ENCODE measurements around the gene ADGRL2. TPM values are rescaled to one million over a fixed set of nuclear protein-coding genes. Genes with fewer than 3 reads are reported as not detected.
"Not testable (repeated sequence)": the region's sequence is repeated elsewhere in the genome, so short reads cannot be mapped to it uniquely, and the experiment has no call there.

ADGRL2 gene
- total and polyA plus RNA-seq, 5 donors from 2014 or later, result not detected

DNA sequence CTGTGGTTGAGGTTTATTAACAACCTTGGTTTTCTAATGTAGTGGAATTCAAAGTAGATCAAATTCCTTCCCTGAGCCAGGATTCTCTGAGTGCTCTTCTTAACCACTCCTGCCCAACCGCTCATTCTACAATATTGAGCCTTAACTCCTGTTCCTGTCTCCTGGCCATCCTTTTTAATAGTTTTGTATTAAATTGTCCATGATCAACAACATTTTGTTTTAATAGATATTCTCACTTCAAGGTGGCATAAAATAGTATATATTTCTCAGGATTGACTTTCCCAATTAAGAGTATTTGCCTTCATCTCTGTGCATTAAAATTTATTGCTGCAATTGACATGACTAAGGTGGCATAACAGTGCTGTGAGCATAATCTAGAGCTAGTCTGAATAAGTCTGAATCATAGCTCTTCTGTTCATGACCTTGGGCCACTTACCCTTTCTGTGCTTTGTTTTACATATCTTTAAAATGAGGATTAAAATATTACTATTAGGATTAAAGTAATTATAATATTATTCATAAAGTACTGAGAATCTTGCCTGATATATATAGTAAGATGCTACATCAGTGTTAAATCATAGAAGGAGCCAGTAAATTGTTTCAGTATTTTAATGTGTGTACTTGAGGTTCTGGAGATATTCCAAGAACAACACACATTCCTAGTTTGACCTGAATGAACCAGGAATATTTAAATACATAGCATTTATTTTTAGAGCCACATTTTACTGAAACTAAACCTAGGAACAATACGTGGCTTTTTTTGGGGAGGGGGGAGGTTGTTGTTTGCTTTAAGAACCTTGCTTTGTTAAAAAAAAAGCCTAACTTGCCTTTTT is 76.4 kb downstream of the ADGRL2 start:
- no peak overlapping the region for H3K4me3 ChIP-seq (ENCODE audit: low read depth, low read length)
- H3K27ac ChIP-seq (ENCODE audit: insufficient read depth, low read length, poor library complexity, severe bottlenecking), result no peak overlapping the region
- no peaks in the 10 kb centered on the region for H3K4me1 Mint-ChIP-seq
- H3K4me1 ChIP-seq (ENCODE audit: control insufficient read depth, insufficient read depth, low read length, poor library complexity, severe bottlenecking), result no peaks in the 10 kb centered on the region
- peaks cover 0 to 9% (median 2%) of the 10 kb centered on the region in 7 donors for H3K9me3 Mint-ChIP-seq
- DNase-seq, result no peak
- H3K27me3 ChIP-seq (ENCODE audit: control insufficient read depth, insufficient read depth, low read length), result no peaks in the 10 kb centered on the region
- no peaks in the 10 kb centered on the region for H3K9me3 ChIP-seq (ENCODE audit: control insufficient read depth in 2 of 2, low read length in 2 of 2)
- no peak overlapping the region for H3K27ac Mint-ChIP-seq
- no peak overlapping the region for H3K4me3 Mint-ChIP-seq
- ATAC-seq (ENCODE audit: low read depth in 2 of 2), result no peak
- no peaks in the 10 kb centered on the region for H3K27me3 Mint-ChIP-seq
- H3K36me3 Mint-ChIP-seq, result no peaks in the 10 kb centered on the region
- no peaks in the 10 kb centered on the region for H3K36me3 ChIP-seq (ENCODE audit: control insufficient read depth, insufficient read depth, low read length)

DNA sequence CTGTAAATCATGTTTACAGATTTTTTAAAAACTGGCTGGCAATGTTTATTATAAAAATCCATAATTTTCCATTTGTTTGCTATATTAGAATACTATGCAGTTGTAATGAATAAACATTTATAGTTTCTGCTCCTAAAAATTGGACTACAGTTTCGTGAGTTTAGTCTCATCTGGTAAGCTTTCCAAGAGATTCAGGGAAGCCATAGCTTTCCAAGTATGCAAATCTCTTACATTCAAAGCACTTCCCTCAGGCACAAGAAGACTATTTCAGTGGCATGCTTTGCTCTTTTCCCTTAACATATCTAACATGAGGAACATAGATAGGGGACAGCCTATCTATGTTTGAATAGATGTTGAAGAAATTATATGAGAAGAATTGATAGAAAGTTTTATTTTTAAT is 77.2 kb downstream of the ADGRL2 start:
- Mint-ChIP-seq H3K9me3 (peaks cover 0 to 7% (median 2%) of the 10 kb centered on the region in 7 donors), H3K4me3 (no peak overlapping the region), H3K27ac (no peak overlapping the region), H3K4me1 (no peaks in the 10 kb centered on the region), H3K36me3 (no peaks in the 10 kb centered on the region), H3K27me3 (no peaks in the 10 kb centered on the region)
- no peak for ATAC-seq (ENCODE audit: low read depth in 2 of 2)
- Histone ChIP-seq H3K9me3 (ENCODE audit: control insufficient read depth in 2 of 2, low read length in 2 of 2) (no peaks in the 10 kb centered on the region), H3K36me3 (ENCODE audit: control insufficient read depth, insufficient read depth, low read length) (no peaks in the 10 kb centered on the region), H3K4me3 (ENCODE audit: low read depth, low read length) (no peak overlapping the region), H3K27me3 (ENCODE audit: control insufficient read depth, insufficient read depth, low read length) (no peaks in the 10 kb centered on the region), H3K27ac (ENCODE audit: insufficient read depth, low read length, poor library complexity, severe bottlenecking) (no peak overlapping the region), H3K4me1 (ENCODE audit: control insufficient read depth, insufficient read depth, low read length, poor library complexity, severe bottlenecking) (no peaks in the 10 kb centered on the region)
- DNase-seq, result no peak

DNA sequence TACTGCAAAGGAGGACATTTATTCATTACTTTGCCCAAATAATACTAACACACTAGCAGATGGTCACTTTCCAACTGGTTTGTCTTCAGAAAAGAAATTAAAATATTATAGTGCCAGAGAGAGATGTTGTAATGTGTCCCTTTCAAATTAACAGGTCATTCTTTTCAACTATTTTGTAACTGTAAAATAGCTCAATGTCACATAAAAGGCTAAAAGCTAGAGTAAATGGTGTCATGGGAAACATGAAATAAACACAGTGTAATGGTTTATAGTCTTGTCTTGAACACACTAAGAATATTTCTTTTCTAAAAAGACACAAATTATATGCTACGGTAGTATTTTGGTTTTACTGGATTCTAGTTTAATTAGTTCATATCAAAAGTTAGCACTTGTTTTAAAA is 77.8 kb downstream of the ADGRL2 start:
- Mint-ChIP-seq H3K9me3 (peaks cover 0 to 7% (median 2%) of the 10 kb centered on the region in 7 donors), H3K27me3 (no peaks in the 10 kb centered on the region), H3K4me3 (no peak overlapping the region), H3K4me1 (no peaks in the 10 kb centered on the region), H3K36me3 (no peaks in the 10 kb centered on the region), H3K27ac (no peak overlapping the region)
- no peaks in the 10 kb centered on the region for H3K27me3 ChIP-seq (ENCODE audit: control insufficient read depth, insufficient read depth, low read length)
- no peaks in the 10 kb centered on the region for H3K4me1 ChIP-seq (ENCODE audit: control insufficient read depth, insufficient read depth, low read length, poor library complexity, severe bottlenecking)
- ATAC-seq (ENCODE audit: low read depth in 2 of 2), result no peak
- H3K9me3 ChIP-seq (ENCODE audit: control insufficient read depth in 2 of 2, low read length in 2 of 2), result no peaks in the 10 kb centered on the region
- no peak overlapping the region for H3K27ac ChIP-seq (ENCODE audit: insufficient read depth, low read length, poor library complexity, severe bottlenecking)
- H3K36me3 ChIP-seq (ENCODE audit: control insufficient read depth, insufficient read depth, low read length), result no peaks in the 10 kb centered on the region
- no peak for DNase-seq
- no peak overlapping the region for H3K4me3 ChIP-seq (ENCODE audit: low read depth, low read length)

DNA sequence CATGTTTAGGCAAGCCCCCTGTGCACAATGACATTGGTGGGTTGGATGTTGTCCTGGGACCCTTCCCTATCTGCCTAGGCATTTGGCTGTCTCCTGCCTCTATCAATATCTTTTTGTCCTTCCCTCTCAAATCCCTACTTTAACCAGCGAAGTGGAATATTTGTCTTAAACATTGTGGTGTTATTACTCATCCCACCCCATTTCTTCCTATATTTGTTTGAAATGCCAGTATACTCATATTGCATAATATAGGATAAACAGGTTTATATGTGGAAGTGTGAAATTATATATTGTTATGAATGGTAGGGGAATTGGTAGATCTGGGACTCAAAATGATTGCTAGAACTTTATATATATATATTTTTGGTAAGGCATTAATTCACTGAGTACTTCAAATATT is 80.0 kb downstream of the ADGRL2 start:
- H3K4me3 ChIP-seq (ENCODE audit: low read depth, low read length), result no peak overlapping the region
- no peaks in the 10 kb centered on the region for H3K27me3 ChIP-seq (ENCODE audit: control insufficient read depth, insufficient read depth, low read length)
- no peaks in the 10 kb centered on the region for H3K4me1 Mint-ChIP-seq
- no peaks in the 10 kb centered on the region for H3K27me3 Mint-ChIP-seq
- H3K9me3 Mint-ChIP-seq, result peaks cover 0 to 13% (median 2%) of the 10 kb centered on the region in 7 donors
- H3K27ac Mint-ChIP-seq, result no peak overlapping the region
- H3K4me3 Mint-ChIP-seq, result no peak overlapping the region
- DNase-seq (no peak), ATAC-seq (ENCODE audit: low read depth in 2 of 2) (no peak)
- no peaks in the 10 kb centered on the region for H3K36me3 Mint-ChIP-seq
- H3K36me3 ChIP-seq (ENCODE audit: control insufficient read depth, insufficient read depth, low read length), result no peaks in the 10 kb centered on the region
- no peak overlapping the region for H3K27ac ChIP-seq (ENCODE audit: insufficient read depth, low read length, poor library complexity, severe bottlenecking)
- H3K4me1 ChIP-seq (ENCODE audit: control insufficient read depth, insufficient read depth, low read length, poor library complexity, severe bottlenecking), result no peaks in the 10 kb centered on the region
- no peaks in the 10 kb centered on the region for H3K9me3 ChIP-seq (ENCODE audit: control insufficient read depth in 2 of 2, low read length in 2 of 2)

DNA sequence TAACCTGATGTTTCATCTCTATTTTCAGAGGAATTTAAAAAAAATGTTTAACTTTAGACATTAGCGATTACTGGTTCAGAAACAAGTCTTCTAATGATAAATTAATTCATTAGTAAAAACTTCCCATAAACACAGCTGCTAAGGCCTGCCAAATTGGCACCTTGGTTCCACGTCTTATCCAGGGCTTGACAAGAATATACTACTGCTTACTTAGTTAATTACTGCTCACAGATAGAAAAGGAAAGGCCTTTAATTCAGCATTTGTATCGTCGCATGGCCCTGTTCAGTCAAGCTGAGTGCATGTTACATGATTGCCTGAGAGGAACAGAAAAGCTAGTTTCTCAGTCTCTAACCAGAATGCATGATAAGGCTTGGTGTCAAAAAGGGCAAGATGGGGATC is 84.6 kb downstream of the ADGRL2 start:
- H3K4me1 Mint-ChIP-seq, result no peaks in the 10 kb centered on the region
- H3K36me3 Mint-ChIP-seq, result no peaks in the 10 kb centered on the region
- no peak for DNase-seq
- H3K27ac ChIP-seq (ENCODE audit: insufficient read depth, low read length, poor library complexity, severe bottlenecking), result no peak overlapping the region
- H3K27ac Mint-ChIP-seq, result no peak overlapping the region
- H3K4me3 Mint-ChIP-seq, result no peak overlapping the region
- no peaks in the 10 kb centered on the region for H3K27me3 ChIP-seq (ENCODE audit: control insufficient read depth, insufficient read depth, low read length)
- no peak for ATAC-seq (ENCODE audit: low read depth in 2 of 2)
- no peak overlapping the region for H3K4me3 ChIP-seq (ENCODE audit: low read depth, low read length)
- no peaks in the 10 kb centered on the region for H3K4me1 ChIP-seq (ENCODE audit: control insufficient read depth, insufficient read depth, low read length, poor library complexity, severe bottlenecking)
- H3K9me3 ChIP-seq (ENCODE audit: control insufficient read depth in 2 of 2, low read length in 2 of 2), result no peaks in the 10 kb centered on the region
- H3K9me3 Mint-ChIP-seq, result peaks cover 0 to 18% (median 4%) of the 10 kb centered on the region in 7 donors
- no peaks in the 10 kb centered on the region for H3K36me3 ChIP-seq (ENCODE audit: control insufficient read depth, insufficient read depth, low read length)
- no peaks in the 10 kb centered on the region for H3K27me3 Mint-ChIP-seq

DNA sequence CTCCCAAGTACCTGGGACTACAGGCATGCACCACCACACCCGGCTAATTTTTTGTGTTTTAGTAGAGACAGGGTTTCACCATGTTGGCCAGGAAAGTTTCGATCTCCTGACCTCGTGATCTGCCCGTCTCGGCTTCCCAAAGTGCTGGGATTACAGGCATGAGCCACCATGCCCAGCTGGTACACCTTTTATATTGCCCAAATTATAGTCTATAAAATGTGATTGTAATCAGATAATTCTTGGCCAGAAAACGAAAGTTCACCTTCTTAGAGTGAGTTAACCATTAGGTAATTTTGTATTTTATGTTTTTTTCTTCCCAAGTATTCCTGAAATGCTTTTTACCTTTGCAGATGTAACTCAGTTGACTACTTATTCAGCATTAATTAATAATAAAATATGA is 85.6 kb downstream of the ADGRL2 start:
- not testable (repeated sequence) for ATAC-seq (ENCODE audit: low read depth in 2 of 2); H3K4me3 Mint-ChIP-seq; H3K27me3 Mint-ChIP-seq; H3K27me3 ChIP-seq (ENCODE audit: control insufficient read depth, insufficient read depth, low read length); H3K27ac ChIP-seq (ENCODE audit: insufficient read depth, low read length, poor library complexity, severe bottlenecking); H3K9me3 ChIP-seq (ENCODE audit: control insufficient read depth in 2 of 2, low read length in 2 of 2); H3K36me3 ChIP-seq (ENCODE audit: control insufficient read depth, insufficient read depth, low read length); H3K4me1 ChIP-seq (ENCODE audit: control insufficient read depth, insufficient read depth, low read length, poor library complexity, severe bottlenecking); DNase-seq; H3K4me1 Mint-ChIP-seq; H3K4me3 ChIP-seq (ENCODE audit: low read depth, low read length); H3K36me3 Mint-ChIP-seq; H3K27ac Mint-ChIP-seq
- H3K9me3 Mint-ChIP-seq, result peaks cover 1 to 18% (median 4%) of the 10 kb centered on the region in 7 donors

DNA sequence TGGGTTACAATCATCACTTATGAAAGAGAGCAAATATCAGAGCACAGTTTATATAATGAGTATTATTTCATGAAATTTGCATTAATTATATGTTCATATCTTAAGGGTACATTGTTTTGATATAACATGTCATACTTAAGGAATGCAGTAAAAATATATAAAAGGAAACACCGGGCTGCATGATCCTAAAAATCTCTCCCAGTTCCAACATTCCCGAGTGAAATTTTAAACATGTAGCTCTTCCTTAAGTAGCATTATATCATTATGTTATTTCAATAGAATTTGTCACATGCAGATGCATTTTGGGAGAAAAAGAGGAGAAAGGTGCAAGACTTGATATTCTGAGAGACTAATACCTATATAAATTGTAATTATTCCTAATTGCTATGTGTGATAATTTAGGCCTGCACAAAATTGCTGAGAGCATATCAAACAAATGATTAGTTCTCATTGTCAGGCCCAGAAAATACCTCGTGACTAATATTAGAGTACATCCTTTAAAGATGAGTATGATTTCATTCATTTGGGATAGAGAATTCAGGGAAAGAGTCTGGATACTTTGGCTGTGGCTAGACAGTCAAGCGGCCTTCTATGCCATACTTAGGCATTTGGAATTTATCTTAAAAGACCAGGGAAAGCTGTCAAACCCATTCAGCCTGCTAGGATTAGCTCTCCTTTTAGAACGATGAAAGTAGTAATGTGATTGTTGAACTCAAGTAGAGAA is 86.8 kb downstream of the ADGRL2 start:
- Histone ChIP-seq H3K4me1 (ENCODE audit: control insufficient read depth, insufficient read depth, low read length, poor library complexity, severe bottlenecking) (no peaks in the 10 kb centered on the region), H3K4me3 (ENCODE audit: low read depth, low read length) (no peak overlapping the region), H3K27me3 (ENCODE audit: control insufficient read depth, insufficient read depth, low read length) (no peaks in the 10 kb centered on the region), H3K9me3 (ENCODE audit: control insufficient read depth in 2 of 2, low read length in 2 of 2) (no peaks in the 10 kb centered on the region), H3K36me3 (ENCODE audit: control insufficient read depth, insufficient read depth, low read length) (no peaks in the 10 kb centered on the region), H3K27ac (ENCODE audit: insufficient read depth, low read length, poor library complexity, severe bottlenecking) (no peak overlapping the region)
- Mint-ChIP-seq H3K4me3 (no peak overlapping the region), H3K4me1 (no peaks in the 10 kb centered on the region), H3K36me3 (no peaks in the 10 kb centered on the region), H3K27me3 (no peaks in the 10 kb centered on the region), H3K27ac (no peak overlapping the region), H3K9me3 (peaks cover 1 to 11% (median 3%) of the 10 kb centered on the region in 7 donors)
- no peak for DNase-seq
- no peak for ATAC-seq (ENCODE audit: low read depth in 2 of 2)
